MCF 10A (cell line): ENCODE measurements around the gene MRPS31. TPM values are rescaled to one million over a fixed set of nuclear protein-coding genes. Genes with fewer than 3 reads are reported as not detected.

ENCODE experiments used
- BruUV-seq: library from RNA; stranded (reverse); fragments of 400-500 nt; replicated peaks from 2 replicates; lab custom pipeline; 2021; lab: Mats Ljungman, UMichigan
- CTCF ChIA-PET: fragments of 300-600 bp; sonication (Branson Sonifier 250); formaldehyde crosslinking; extraction: SDS; loops from one replicate; lab custom pipeline; 2021; ENCODE audit warnings: antibody characterized with exemption, inconsistent platforms; lab: Yijun Ruan, JAX
- POLR2A ChIA-PET: fragments of 300-600, 350-650 bp; sonication (Branson Sonifier 250); formaldehyde crosslinking; extraction: SDS; loops from one replicate; lab custom pipeline; 2020; ENCODE audit warnings: antibody characterized with exemption, inconsistent platforms; lab: Yijun Ruan, JAX
- DNase-seq: peaks from one replicate; pipeline ENCODE4 v3.0.0-alpha.2; 2018; ENCODE audit not compliant: unreplicated experiment
- H3K27ac Mint-ChIP-seq: one replicate; pipeline ENCODE4 v1.8.0; 2022; ENCODE audit warnings: mild to moderate bottlenecking, low read depth, mixed read lengths; ENCODE audit not compliant: unreplicated experiment
- H3K27me3 Mint-ChIP-seq: one replicate; pipeline ENCODE4 v1.8.0; 2022; ENCODE audit warnings: mixed read lengths; ENCODE audit not compliant: insufficient read depth, unreplicated experiment
- H3K36me3 Mint-ChIP-seq: one replicate; pipeline ENCODE4 v1.8.0; 2022; ENCODE audit warnings: mild to moderate bottlenecking, moderate library complexity, mixed read lengths; ENCODE audit not compliant: insufficient read depth, unreplicated experiment
- H3K4me1 Mint-ChIP-seq: one replicate; pipeline ENCODE4 v1.8.0; 2022; ENCODE audit warnings: mixed read lengths; ENCODE audit not compliant: insufficient read depth, unreplicated experiment
- H3K4me3 Mint-ChIP-seq: one replicate; pipeline ENCODE4 v1.8.0; 2022; ENCODE audit warnings: mild to moderate bottlenecking, moderate library complexity, mixed read lengths; ENCODE audit not compliant: unreplicated experiment
- H3K9me3 Mint-ChIP-seq: one replicate; pipeline ENCODE4 v1.8.0; 2022; ENCODE audit warnings: mixed read lengths; ENCODE audit not compliant: unreplicated experiment
- CTCF ChIP-seq: fragments of 200-600 bp; IDR thresholded peaks from one replicate; pipeline ENCODE4 v1.8.0; 2022; ENCODE audit warnings: antibody characterized with exemption, mild to moderate bottlenecking; ENCODE audit not compliant: unreplicated experiment
- intact Hi-C: fragments of 100-400 bp; cut with micrococcal nuclease; formaldehyde crosslinking; loops from 2 replicates; pipeline ENCODE4 v1.14.1; 2022
- total RNA-seq: library from RNA; stranded (reverse); gene quantifications from 2 replicates; pipeline ENCODE4 v1.2.3, GENCODE V29; 2022

Gene MRPS31
- total RNA-seq, 1 experiment from 2014 or later = 19.2 TPM

GRCh38 chr13:40806241-40806640 is 35.3 kb upstream of the MRPS31 start:
- no peaks in the 10 kb centered on the region for H3K4me1 Mint-ChIP-seq
- peaks cover 53% of the 10 kb centered on the region for H3K36me3 Mint-ChIP-seq
- no TSS peak for BruUV-seq
- intact Hi-C loops = no loop called here
- H3K27me3 Mint-ChIP-seq = no peaks in the 10 kb centered on the region
- ChIA-PET CTCF (interaction anchor here (0.6 kb wide), 1 partner anchor 63 kb away, joined by 5 read pairs; no protein-coding TSS in a partner anchor), POLR2A (no interaction called here)
- no peak for DNase-seq
- no peak overlapping the region for H3K4me3 Mint-ChIP-seq
- H3K9me3 Mint-ChIP-seq = no peaks in the 10 kb centered on the region
- H3K27ac Mint-ChIP-seq = no peak overlapping the region
- TF ChIP-seq CTCF = no peak

GRCh38 chr13:40803316-40803715 is 32.3 kb upstream of the MRPS31 start:
- H3K27ac Mint-ChIP-seq = no peak overlapping the region
- peaks cover 47% of the 10 kb centered on the region for H3K36me3 Mint-ChIP-seq
- intact Hi-C loops = no loop called here
- BruUV-seq = no TSS peak
- H3K4me3 Mint-ChIP-seq = no peak overlapping the region
- DNase-seq = no peak
- no peaks in the 10 kb centered on the region for H3K9me3 Mint-ChIP-seq
- no peaks in the 10 kb centered on the region for H3K4me1 Mint-ChIP-seq
- POLR2A ChIA-PET = no interaction called here
- TF ChIP-seq CTCF = no peak
- H3K27me3 Mint-ChIP-seq = no peaks in the 10 kb centered on the region
- CTCF ChIA-PET = no interaction called here

- no peaks in the 10 kb centered on the region for H3K4me1 Mint-ChIP-seq
- no peak overlapping the region for H3K4me3 Mint-ChIP-seq
- ChIA-PET POLR2A (interaction anchor here (1.2 to 1.7 kb wide), 2 partner anchors 12 to 14 kb away, joined by 3 to 7 read pairs; partner anchors contain the start of gene SLC25A15), CTCF (interaction anchor here (0.6 kb wide), 3 partner anchors 38 to 223 kb away, joined by 3 read pairs; no protein-coding TSS in a partner anchor)
- BruUV-seq = no TSS peak
- intact Hi-C loops = no loop called here
- H3K9me3 Mint-ChIP-seq = no peaks in the 10 kb centered on the region
- DNase-seq = no peak
- H3K27me3 Mint-ChIP-seq = no peaks in the 10 kb centered on the region
- peaks cover 47% of the 10 kb centered on the region for H3K36me3 Mint-ChIP-seq
- no peak overlapping the region for H3K27ac Mint-ChIP-seq
- no peak for TF ChIP-seq CTCF
Observed at GRCh38 chr13:40801255-40802217, 30.5 kb upstream of the MRPS31 start.

- no peak overlapping the region for H3K4me3 Mint-ChIP-seq
- H3K9me3 Mint-ChIP-seq = no peaks in the 10 kb centered on the region
- peaks cover 41% of the 10 kb centered on the region for H3K36me3 Mint-ChIP-seq
- TF ChIP-seq CTCF = no peak
- intact Hi-C loops = no loop called here
- DNase-seq = no peak
- no TSS peak for BruUV-seq
- no peaks in the 10 kb centered on the region for H3K4me1 Mint-ChIP-seq
- H3K27me3 Mint-ChIP-seq = no peaks in the 10 kb centered on the region
- ChIA-PET CTCF (no interaction called here), POLR2A (interaction anchor here (1.2 to 1.7 kb wide), 2 partner anchors 11 to 13 kb away, joined by 3 to 7 read pairs; partner anchors contain the start of gene SLC25A15)
- H3K27ac Mint-ChIP-seq = no peak overlapping the region
Observed at GRCh38 chr13:40800559-40800958, 29.6 kb upstream of the MRPS31 start.
